Naive B cell (primary cell): ENCODE data around the gene MS4A10. TPM values are rescaled to one million over a fixed set of nuclear protein-coding genes. Genes with fewer than 3 reads are reported as not detected.
A peak's percentile ranks its signal among the peaks of the same experiment; 100 is the strongest.
"Not testable (repeated sequence)": the region's sequence is repeated elsewhere in the genome, so short reads cannot be mapped to it uniquely, and the experiment has no call there.

ENCODE experiments used
- ATAC-seq, 2 donors: fragments of 150-1000 bp; cut with Tn5 transposase; 2 replicates each; pipeline ENCODE4 v1.10.0; 2021; ENCODE audit warnings: low read depth in 2 of 2, mild to moderate bottlenecking in 2 of 2, moderate library complexity in 2 of 2
- DNase-seq: peaks from one replicate; pipeline ENCODE4 v3.0.0; 2022
- H3K27ac Mint-ChIP-seq, 6 donors: one replicate each; pipeline ENCODE4 v1.8.0; 2020 to 2022; ENCODE audit warnings: mild to moderate bottlenecking in 6 of 6, mixed read lengths in 6 of 6, moderate library complexity in 5 of 6, inconsistent platforms in 2 of 6
- H3K27me3 Mint-ChIP-seq, 3 donors: one replicate each; pipeline ENCODE4 v1.8.0; 2021 to 2022; ENCODE audit warnings: mixed read lengths in 3 of 3, mild to moderate bottlenecking in 1 of 3
- H3K36me3 Mint-ChIP-seq, 2 donors: one replicate each; pipeline ENCODE4 v1.8.0; 2020 to 2022; ENCODE audit warnings: mixed read lengths in 2 of 2, inconsistent platforms in 1 of 2, mild to moderate bottlenecking in 1 of 2
- H3K4me1 Mint-ChIP-seq, 3 donors: one replicate each; pipeline ENCODE4 v1.8.0; 2020 to 2022; ENCODE audit warnings: mixed read lengths in 3 of 3, inconsistent platforms in 1 of 3, mild to moderate bottlenecking in 1 of 3, moderate library complexity in 1 of 3
- H3K4me3 Mint-ChIP-seq, 8 donors: one replicate each; pipeline ENCODE4 v1.8.0; 2020 to 2022; ENCODE audit warnings: mild to moderate bottlenecking in 8 of 8, mixed read lengths in 8 of 8, moderate library complexity in 8 of 8, inconsistent platforms in 2 of 8
- H3K9me3 Mint-ChIP-seq, 7 donors: one replicate each; pipeline ENCODE4 v1.8.0; 2020 to 2022; ENCODE audit warnings: mixed read lengths in 7 of 7, mild to moderate bottlenecking in 5 of 7, inconsistent platforms in 2 of 7, moderate library complexity in 1 of 7
- polyA plus RNA-seq, 6 donors: library from polyadenylated mRNA; unstranded; fragments of 300-500 nt; fragmentation: Illumina TruSeq; gene quantifications; one replicate each; pipeline ENCODE4 v1.2.3, GENCODE V29; 2021; ENCODE audit warnings: low read depth in 6 of 6

The MS4A10 gene
- polyA plus RNA-seq, 6 donors from 2014 or later: not detected

- ATAC-seq (no peak), DNase-seq (no peak)
- no peak overlapping the region for H3K27ac Mint-ChIP-seq
- H3K36me3 Mint-ChIP-seq: no peaks in the 10 kb centered on the region
- peaks cover 9 to 26% (median 21%) of the 10 kb centered on the region in 3 donors for H3K27me3 Mint-ChIP-seq
- no peaks in the 10 kb centered on the region for H3K4me1 Mint-ChIP-seq
- no peak overlapping the region for H3K4me3 Mint-ChIP-seq
- no peaks in the 10 kb centered on the region for H3K9me3 Mint-ChIP-seq
These were observed 16.1 kb downstream of the MS4A10 start for GRCh38 chr11:60801194-60801593.

- Mint-ChIP-seq H3K4me1 (no peaks in the 10 kb centered on the region), H3K9me3 (peaks cover 0 to 2% (median 0%) of the 10 kb centered on the region in 7 donors), H3K36me3 (no peaks in the 10 kb centered on the region), H3K27me3 (peaks cover 12 to 27% (median 18%) of the 10 kb centered on the region in 3 donors), H3K27ac (no peak overlapping the region), H3K4me3 (no peak overlapping the region)
- ATAC-seq: no peak
- DNase-seq: no peak
These were observed 18.3 kb downstream of the MS4A10 start for GRCh38 chr11:60803273-60803936.

- Mint-ChIP-seq H3K27me3 (peaks cover 6 to 35% (median 26%) of the 10 kb centered on the region in 3 donors), H3K4me3 (no peak overlapping the region), H3K27ac (no peak overlapping the region), H3K9me3 (peaks cover 0 to 4% (median 0%) of the 10 kb centered on the region in 7 donors), H3K4me1 (peaks cover 0 to 5% (median 4%) of the 10 kb centered on the region in 3 donors), H3K36me3 (no peaks in the 10 kb centered on the region)
- ATAC-seq (no peak), DNase-seq (no peak)
These were observed 24.1 kb downstream of the MS4A10 start for GRCh38 chr11:60809249-60809648.

- no peaks in the 10 kb centered on the region for H3K36me3 Mint-ChIP-seq
- ATAC-seq (no peak), DNase-seq (no peak)
- H3K4me1 Mint-ChIP-seq: peaks cover 0 to 5% (median 4%) of the 10 kb centered on the region in 3 donors
- no peak overlapping the region for H3K4me3 Mint-ChIP-seq
- H3K27me3 Mint-ChIP-seq: peaks cover 6 to 35% (median 26%) of the 10 kb centered on the region in 3 donors
- no peak overlapping the region for H3K27ac Mint-ChIP-seq
- peaks cover 0 to 5% (median 0%) of the 10 kb centered on the region in 7 donors for H3K9me3 Mint-ChIP-seq
These were observed 24.6 kb downstream of the MS4A10 start for GRCh38 chr11:60809691-60810090.

- Mint-ChIP-seq H3K4me3 (no peak overlapping the region), H3K36me3 (no peaks in the 10 kb centered on the region), H3K27me3 (peaks cover 6 to 35% (median 26%) of the 10 kb centered on the region in 3 donors), H3K4me1 (peaks cover 0 to 5% (median 4%) of the 10 kb centered on the region in 3 donors), H3K9me3 (peaks cover 0 to 5% (median 0%) of the 10 kb centered on the region in 7 donors), H3K27ac (no peak overlapping the region)
- no peak for DNase-seq
- ATAC-seq: no peak
These were observed 25.0 kb downstream of the MS4A10 start for GRCh38 chr11:60810151-60810550.

- ATAC-seq (no peak), DNase-seq (no peak)
- no peak overlapping the region for H3K4me3 Mint-ChIP-seq
- H3K4me1 Mint-ChIP-seq: peaks cover 0 to 5% (median 4%) of the 10 kb centered on the region in 3 donors
- peaks cover 6 to 32% (median 24%) of the 10 kb centered on the region in 3 donors for H3K27me3 Mint-ChIP-seq
- peaks cover 0 to 5% (median 0%) of the 10 kb centered on the region in 7 donors for H3K9me3 Mint-ChIP-seq
- no peak overlapping the region for H3K27ac Mint-ChIP-seq
- H3K36me3 Mint-ChIP-seq: no peaks in the 10 kb centered on the region
These were observed 25.4 kb downstream of the MS4A10 start for GRCh38 chr11:60810569-60810968.

- ATAC-seq (no peak), DNase-seq (no peak)
- Mint-ChIP-seq H3K27me3 (peaks cover 0 to 24% (median 14%) of the 10 kb centered on the region in 3 donors), H3K4me1 (peaks cover 0 to 5% (median 4%) of the 10 kb centered on the region in 3 donors), H3K27ac (peak overlapping the region in 1 of 6 donors; percentile 18), H3K36me3 (no peaks in the 10 kb centered on the region), H3K4me3 (no peak overlapping the region), H3K9me3 (peaks cover 0 to 20% (median 13%) of the 10 kb centered on the region in 7 donors)
These were observed 28.2 kb downstream of the MS4A10 start for GRCh38 chr11:60813324-60813723.

GRCh38 chr11:60814112-60814511 lies 29.0 kb downstream of the MS4A10 start:
- no peak overlapping the region for H3K27ac Mint-ChIP-seq
- no peak overlapping the region for H3K4me3 Mint-ChIP-seq
- H3K9me3 Mint-ChIP-seq: peaks cover 0 to 20% (median 13%) of the 10 kb centered on the region in 7 donors
- peaks cover 2 to 24% (median 17%) of the 10 kb centered on the region in 3 donors for H3K27me3 Mint-ChIP-seq
- peaks cover 0 to 5% (median 4%) of the 10 kb centered on the region in 3 donors for H3K4me1 Mint-ChIP-seq
- DNase-seq (no peak), ATAC-seq (no peak)
- H3K36me3 Mint-ChIP-seq: no peaks in the 10 kb centered on the region

- no peak for ATAC-seq
- H3K4me1 Mint-ChIP-seq: peaks cover 1 to 5% (median 4%) of the 10 kb centered on the region in 3 donors
- peaks cover 0 to 20% (median 13%) of the 10 kb centered on the region in 7 donors for H3K9me3 Mint-ChIP-seq
- peaks cover 0 to 11% (median 4%) of the 10 kb centered on the region in 3 donors for H3K27me3 Mint-ChIP-seq
- H3K27ac Mint-ChIP-seq: no peak overlapping the region
- no peak overlapping the region for H3K4me3 Mint-ChIP-seq
- no peak for DNase-seq
- H3K36me3 Mint-ChIP-seq: no peaks in the 10 kb centered on the region
These were observed 31.5 kb downstream of the MS4A10 start for GRCh38 chr11:60816590-60817157.

GRCh38 chr11:60818057-60818456 lies 32.9 kb downstream of the MS4A10 start:
- peaks cover 0 to 15% (median 4%) of the 10 kb centered on the region in 3 donors for H3K27me3 Mint-ChIP-seq
- peaks cover 0 to 20% (median 13%) of the 10 kb centered on the region in 7 donors for H3K9me3 Mint-ChIP-seq
- H3K4me1 Mint-ChIP-seq: peaks cover 8 to 10% (median 9%) of the 10 kb centered on the region in 3 donors
- no peak overlapping the region for H3K27ac Mint-ChIP-seq
- no peak for DNase-seq
- no peaks in the 10 kb centered on the region for H3K36me3 Mint-ChIP-seq
- ATAC-seq: no peak
- no peak overlapping the region for H3K4me3 Mint-ChIP-seq

- Mint-ChIP-seq H3K27ac (peak overlapping the region in 1 of 6 donors; percentile 56), H3K27me3 (peaks cover 0 to 15% (median 4%) of the 10 kb centered on the region in 3 donors), H3K4me3 (no peak overlapping the region), H3K9me3 (peaks cover 0 to 9% (median 6%) of the 10 kb centered on the region in 7 donors), H3K36me3 (no peaks in the 10 kb centered on the region), H3K4me1 (peaks cover 4 to 10% (median 5%) of the 10 kb centered on the region in 3 donors)
- DNase-seq (no peak), ATAC-seq (no peak)
These were observed 36.9 kb downstream of the MS4A10 start for GRCh38 chr11:60821827-60822599.

- DNase-seq, ATAC-seq, H3K36me3 Mint-ChIP-seq, H3K27ac Mint-ChIP-seq, H3K4me1 Mint-ChIP-seq, H3K9me3 Mint-ChIP-seq: not testable (repeated sequence)
- Mint-ChIP-seq H3K4me3 (peak overlapping the region in 1 of 8 donors; percentile 13), H3K27me3 (peaks cover 0 to 14% (median 4%) of the 10 kb centered on the region in 3 donors)
These were observed 38.7 kb downstream of the MS4A10 start for GRCh38 chr11:60823745-60824306.

- peaks cover 4 to 10% (median 5%) of the 10 kb centered on the region in 3 donors for H3K4me1 Mint-ChIP-seq
- no peaks in the 10 kb centered on the region for H3K36me3 Mint-ChIP-seq
- H3K27ac Mint-ChIP-seq: no peak overlapping the region
- DNase-seq (no peak), ATAC-seq (no peak)
- no peaks in the 10 kb centered on the region for H3K9me3 Mint-ChIP-seq
- no peak overlapping the region for H3K4me3 Mint-ChIP-seq
- H3K27me3 Mint-ChIP-seq: peaks cover 0 to 11% (median 0%) of the 10 kb centered on the region in 3 donors
These were observed 40.0 kb downstream of the MS4A10 start for GRCh38 chr11:60825118-60825517.
